ENCODE measurements around the gene SLC17A5.
"Not testable (repeated sequence)": the region's sequence is repeated elsewhere in the genome, so short reads cannot be mapped to it uniquely, and the experiment has no call there.

Gene SLC17A5

DNA sequence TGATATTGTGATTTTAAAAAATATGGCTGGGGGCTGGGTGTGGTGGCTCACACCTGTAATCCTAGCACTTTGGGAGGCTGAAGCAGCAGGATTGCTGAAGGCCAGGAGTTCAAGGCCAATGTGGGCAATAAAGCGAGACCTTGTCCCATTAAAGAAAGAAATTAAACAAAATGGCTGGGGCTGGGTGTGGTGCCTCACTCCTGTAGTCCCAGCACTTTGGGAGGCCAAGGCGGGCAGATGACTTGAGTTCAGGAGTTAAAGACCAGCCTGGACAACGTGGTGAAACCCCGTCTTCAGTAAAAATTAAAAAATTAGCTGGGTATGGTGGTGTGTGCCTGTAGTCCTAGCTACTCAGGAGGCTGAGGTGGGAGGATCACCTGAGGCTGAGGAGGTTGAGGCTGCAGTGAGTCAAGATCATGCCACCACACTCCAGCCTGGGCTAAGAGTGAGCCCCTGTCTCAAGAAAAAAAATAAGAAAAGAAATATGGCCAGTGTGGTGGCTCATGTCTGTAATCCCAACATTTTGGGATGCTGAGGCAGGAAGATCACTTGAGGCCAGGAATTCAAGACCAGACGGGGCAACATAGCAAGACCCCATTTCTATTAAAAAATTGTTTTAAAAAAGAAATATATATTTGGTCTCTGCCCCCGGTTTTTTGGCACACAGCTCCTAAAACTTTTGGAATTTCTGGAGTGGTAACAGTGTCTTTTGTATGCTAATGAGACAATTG lies 39.8 kb downstream of the SLC17A5 start:
- DNase-seq = no peak

DNA sequence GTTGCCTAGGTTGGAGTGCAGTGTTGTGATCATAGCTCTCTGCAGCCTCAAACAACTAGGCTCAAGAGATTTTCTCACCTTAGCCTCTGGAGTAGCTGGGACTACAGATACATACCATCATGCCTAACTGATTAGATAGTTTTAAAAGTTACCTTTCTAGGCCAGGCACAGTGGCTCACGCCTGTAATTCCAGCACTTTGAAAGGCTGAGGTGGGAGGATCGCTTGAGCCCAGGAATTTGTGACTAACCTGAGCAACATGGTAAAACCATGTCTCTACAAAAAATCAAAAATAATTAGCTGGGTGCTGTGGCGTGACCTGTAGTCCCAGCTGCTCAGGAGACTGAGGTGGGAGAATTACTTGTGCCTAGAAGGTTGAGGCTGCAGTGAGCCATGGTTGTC lies 41.2 kb downstream of the SLC17A5 start:
- DNase-seq = no peak

DNA sequence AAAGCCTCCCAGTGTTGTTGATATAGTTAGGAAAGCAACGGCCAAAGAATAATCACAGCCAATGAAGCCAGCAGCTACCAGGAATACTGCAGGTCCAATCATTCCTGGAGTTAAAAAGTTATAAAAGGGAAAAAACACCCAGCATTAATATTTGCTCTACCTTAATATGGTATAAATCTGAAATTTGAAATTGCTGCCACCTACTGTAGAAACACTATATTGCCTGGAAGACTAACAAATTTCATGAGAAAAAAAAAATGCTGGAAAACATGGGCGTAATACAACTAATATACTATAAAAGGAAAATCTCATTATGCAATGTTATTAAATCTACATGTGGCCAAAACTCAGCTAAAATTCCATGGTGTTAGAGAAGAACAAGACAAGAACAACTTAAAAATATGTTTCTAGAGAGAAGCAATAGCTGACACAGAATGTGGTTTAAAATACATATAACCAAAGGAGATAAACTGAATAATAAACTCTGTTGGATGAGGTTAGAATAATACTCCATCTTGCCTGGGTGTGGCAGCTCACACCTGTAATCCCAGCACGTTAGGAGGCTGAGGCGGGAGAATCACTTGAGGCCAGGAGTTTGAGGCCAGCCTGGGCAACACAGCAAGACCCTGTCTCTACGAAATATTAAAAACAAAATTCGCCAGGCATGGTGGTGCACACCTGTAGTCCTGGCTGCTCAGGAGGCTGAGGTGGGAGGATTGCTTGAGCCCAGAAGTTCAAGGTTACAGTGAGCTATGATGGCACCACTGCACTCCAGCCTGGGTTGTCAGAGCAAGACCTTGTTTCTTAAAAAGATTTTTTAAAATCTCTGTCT lies 43.1 kb downstream of the SLC17A5 start:
- no peak for DNase-seq

DNA sequence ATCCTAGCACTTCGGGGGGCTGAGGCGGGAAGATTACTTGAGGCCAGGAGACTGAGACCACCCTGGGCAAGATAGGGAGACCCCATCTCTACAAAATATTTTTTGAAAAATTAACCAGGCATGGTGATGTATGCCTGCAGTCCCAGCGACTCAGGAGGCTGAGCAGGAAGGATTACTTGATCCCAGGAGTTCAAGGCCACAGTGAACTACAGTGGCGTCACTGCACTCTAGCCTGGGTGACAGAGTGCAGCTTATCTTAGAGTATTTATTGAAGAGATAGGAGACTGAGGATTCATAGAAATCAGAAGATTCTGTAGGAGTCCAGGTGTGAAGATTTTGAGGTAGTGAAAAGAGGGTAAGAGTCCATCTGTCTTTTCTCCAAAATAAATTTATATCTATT lies 45.0 kb downstream of the SLC17A5 start:
- no peak for DNase-seq

DNA sequence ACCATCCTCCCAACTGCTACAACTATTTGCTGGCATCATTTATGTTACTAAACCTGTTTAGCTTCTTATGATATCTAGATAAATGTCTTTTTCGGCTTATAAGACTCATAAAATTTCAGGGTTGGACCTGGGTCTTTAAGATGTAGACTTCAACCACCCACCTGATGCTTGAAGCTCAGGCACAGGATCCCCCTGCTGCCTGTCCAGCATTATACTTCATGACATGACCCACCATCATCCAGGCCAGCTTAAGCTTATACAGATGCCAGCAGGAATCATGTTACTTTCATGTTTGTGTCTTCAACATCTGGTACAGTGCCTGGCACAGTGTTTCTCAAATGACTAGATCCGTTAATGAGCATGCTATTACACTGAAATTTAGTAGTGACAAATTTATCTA lies 47.4 kb downstream of the SLC17A5 start:
- no peak for DNase-seq

DNA sequence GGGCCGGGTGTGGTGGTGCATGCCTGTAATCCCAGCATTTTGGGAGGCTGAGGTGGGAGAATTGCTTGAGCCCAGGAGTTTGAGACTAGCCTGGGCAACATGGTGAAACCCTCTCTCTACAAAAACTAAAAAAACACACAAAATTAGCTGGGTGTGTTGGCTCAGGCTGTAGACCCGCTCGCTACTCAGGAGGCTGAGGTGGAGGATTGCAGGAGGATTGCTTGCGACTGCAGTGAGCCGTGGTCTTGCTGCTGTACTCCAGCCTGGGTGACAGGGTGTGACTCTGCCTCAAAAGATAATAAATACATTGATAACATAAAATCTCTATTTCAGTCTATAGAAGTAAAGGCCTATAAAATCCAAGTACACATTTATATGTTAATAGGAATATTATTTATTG lies 49.3 kb downstream of the SLC17A5 start:
- no peak for DNase-seq

DNA sequence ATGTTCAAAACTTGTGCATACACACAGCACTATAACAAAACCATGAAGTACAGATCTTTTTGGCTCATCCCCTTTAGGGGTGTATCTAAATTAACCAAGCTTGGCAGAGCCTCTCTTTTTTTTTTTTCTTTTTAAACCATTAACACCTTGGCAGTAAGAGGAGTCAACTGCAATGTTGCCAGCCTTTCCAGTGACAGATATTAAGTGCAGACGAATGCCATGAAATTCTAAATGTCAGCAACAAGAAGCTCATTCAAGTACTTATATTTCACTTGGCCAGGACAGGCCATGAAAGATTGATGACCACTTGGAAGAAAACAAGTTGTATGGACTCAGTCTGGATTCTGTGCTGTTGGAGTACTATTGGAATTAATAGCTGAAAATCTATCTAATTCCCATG lies 49.8 kb downstream of the SLC17A5 start:
- DNase-seq = no peak

DNA sequence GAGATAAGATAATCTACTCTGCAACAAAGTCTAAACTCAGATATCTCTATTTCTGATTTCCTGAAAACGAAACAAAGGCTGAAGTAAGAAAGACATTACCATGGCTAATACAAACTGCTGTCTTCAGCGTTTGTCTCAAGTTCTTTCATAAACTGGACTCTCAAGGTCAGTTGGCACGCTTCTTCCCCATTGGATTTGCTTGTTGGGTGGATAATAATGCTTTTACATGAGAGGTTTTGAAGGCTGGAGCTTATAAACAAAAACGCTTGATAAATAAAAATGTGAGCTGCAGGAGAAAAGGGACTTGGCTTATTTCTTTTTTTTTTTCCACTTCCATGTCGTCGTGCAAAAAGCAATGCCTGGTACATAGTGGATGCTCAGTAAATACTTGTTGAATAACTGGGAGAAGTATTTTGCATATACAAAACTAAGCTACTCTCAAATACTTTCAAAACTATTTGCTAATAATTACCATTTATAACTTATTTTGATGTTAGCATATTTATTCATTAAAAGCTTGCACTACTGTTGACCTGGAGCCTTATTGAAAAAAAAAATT lies 67.3 kb downstream of the SLC17A5 start:
- DNase-seq = no peak

DNA sequence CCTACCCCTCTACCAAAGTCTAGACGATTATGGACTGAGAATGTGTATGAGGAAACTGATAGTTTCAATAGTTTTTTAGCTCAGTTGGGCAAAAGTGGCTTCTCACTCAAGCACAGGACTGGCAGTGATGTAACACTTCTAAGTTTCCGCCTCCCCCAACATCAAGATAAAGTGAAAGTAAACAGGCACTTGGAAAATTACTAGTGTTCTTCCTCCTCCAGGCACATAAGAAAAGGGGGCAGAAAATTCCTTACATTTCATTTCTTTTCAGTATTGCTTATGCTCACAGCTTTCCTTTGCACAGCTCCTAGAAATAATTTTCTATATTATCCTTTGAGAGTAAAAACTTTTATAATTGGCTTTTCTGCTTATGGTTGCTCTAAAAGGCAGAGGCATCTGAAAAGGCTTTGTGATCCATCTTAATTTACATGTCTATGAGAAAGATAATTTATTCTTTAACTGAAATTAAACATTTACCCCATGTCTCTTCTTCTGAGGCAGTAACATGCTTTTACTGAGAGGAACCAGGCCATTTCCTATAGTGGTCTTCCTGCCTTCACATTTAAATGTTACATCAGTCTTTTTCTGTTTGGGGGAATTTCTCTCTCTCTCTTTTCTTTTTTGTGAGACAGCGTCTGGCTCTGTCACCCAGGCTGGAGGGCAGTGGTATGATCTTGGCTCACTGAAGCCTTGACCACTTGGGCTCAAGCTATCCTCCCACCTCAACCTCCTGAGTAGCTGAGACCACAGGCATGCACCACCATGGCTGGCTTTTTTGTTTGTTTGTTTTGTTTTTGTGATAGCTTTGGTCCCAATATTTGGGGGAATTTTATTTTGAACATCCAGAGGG lies 68.0 kb downstream of the SLC17A5 start:
- DNase-seq = no peak

DNA sequence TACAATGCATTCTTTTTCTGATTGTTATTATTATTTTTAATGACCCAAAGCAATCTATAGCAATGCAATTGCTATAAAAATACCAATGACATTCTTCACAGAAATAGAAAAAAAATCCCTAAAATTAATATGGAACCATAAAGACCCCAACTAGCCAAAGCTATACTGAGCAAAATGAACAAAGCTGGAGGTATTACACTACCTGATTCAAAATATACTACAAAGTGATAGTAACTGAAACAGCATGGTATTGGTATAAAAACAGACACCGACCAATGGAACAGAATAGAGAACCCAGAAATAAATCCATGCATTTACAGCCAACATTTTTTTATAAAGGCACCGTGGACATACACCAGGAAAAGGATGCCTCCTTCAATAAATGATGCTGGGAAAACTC lies 72.5 kb downstream of the SLC17A5 start:
- DNase-seq = no peak

DNA sequence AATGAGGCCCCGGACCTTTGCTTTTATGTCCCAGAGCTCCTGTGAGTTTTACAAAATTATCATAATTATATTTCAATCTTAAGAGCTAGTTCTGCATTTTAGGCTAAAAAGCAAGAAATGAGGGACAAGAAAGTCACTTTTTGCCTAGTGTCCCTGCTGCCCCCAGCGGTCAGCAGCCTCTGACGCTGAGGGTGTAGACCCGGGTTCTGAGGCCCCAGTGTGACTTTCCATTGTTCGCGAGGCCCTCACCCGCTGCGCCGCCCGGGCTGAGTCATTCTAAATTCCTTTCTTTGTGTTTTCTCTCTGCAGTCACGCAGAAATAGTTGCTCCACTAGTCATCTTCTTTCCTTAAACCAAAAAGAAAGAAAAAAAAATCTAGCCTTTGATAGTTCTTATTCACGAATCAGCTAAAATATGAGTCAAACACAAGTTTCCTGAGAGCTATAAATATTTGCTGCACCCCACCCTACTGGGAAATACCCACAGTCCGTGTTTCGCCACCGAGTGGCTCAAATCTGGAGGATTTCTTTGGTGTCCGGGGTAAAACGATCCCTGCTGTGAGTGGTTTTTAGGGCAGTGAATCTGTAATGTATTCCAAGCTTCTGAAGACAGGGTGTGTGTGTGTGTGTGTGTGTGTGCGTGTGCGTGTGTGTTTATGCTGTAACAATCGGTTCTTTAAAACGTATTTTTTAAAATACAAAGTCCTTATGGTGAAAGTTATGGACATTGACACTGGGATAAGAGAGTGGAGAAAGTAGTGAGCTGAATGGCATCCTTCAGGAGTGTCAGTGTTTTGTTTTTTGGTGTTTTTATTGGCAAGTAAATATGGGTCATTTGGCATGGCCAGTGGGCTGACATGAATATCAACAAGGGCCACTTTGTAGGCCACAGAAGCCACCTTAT lies 73.3 kb downstream of the SLC17A5 start:
- DNase-seq = peak; percentile 78

DNA sequence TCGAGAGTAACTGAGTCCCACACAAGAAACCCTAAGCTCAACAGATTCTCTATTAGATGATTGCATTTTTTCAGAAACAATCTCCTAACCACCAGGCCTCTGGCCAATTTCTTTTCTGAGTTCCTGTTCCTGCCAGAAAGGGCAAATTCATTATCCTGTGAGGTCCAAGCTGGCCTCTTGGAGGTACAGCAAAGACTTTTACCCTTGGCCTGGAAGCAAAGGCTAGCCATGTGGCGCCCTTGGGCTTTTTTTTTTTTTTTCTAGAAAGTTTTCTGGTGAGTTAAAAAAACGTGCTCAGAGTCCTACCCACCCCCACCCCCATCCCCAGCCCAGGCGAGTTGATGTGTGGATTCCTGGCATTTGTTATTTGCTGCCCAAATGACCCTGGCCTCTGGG lies 73.9 kb downstream of the SLC17A5 start:
- no peak for DNase-seq

DNA sequence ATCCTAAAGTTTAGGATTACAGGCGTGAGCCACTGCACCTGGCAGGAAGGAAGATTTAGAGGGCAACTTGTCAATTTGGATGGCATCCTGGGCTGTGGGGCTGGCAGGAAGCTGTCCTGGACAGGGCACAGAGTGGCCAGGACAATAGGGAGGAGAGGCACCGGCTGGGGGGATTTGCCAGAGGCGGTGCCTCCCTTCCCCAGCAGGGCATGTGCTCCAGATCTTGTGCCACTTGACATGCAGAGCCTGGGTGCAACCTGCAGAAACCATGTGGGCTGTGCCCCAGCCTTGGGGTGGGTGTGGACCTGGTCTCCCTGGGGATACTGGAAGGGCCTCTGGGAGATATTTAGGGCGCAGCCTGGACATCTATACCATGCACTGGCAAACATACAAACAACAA lies 74.4 kb downstream of the SLC17A5 start:
- no peak for DNase-seq

DNA sequence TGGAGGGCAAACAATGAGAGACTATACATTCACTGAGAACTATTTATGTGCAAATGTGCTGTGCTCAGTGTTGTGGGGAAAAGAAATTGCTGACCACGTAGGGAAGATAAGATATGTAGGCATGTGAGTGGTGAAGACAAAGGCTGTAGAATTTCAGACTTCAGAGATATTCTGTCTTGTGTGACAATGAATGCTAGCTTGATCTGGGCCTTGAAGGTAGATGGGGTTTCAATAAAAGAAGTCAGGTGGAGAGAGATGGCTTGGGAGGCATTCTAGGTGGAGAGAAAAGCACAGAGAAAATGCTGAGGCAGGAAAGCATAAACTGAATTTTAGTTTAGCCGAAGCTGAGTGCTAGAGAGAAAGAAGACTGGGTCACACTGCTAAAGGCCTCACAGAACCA lies 76.1 kb downstream of the SLC17A5 start:
- DNase-seq = no peak

DNA sequence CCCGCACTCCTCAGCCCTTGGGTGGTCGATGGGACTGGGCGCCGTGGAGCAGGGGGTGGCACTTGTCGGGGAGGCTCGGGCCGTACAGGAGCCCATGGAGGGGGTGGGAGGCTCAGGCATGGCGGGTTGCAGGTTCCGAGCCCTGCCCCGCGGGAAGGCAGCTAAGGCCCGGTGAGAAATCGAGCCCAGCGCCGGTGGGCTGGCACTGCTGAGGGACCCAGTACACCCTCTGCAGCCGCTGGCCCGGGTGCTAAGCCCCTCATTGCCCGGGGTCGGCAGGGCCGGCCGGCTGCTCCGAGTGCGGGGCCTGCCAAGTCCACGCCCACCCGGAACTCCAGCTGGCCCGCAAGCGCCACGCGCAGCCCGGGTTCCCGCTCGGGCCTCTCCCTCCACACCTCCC lies 81.3 kb downstream of the SLC17A5 start:
- DNase-seq = not testable (repeated sequence)

DNA sequence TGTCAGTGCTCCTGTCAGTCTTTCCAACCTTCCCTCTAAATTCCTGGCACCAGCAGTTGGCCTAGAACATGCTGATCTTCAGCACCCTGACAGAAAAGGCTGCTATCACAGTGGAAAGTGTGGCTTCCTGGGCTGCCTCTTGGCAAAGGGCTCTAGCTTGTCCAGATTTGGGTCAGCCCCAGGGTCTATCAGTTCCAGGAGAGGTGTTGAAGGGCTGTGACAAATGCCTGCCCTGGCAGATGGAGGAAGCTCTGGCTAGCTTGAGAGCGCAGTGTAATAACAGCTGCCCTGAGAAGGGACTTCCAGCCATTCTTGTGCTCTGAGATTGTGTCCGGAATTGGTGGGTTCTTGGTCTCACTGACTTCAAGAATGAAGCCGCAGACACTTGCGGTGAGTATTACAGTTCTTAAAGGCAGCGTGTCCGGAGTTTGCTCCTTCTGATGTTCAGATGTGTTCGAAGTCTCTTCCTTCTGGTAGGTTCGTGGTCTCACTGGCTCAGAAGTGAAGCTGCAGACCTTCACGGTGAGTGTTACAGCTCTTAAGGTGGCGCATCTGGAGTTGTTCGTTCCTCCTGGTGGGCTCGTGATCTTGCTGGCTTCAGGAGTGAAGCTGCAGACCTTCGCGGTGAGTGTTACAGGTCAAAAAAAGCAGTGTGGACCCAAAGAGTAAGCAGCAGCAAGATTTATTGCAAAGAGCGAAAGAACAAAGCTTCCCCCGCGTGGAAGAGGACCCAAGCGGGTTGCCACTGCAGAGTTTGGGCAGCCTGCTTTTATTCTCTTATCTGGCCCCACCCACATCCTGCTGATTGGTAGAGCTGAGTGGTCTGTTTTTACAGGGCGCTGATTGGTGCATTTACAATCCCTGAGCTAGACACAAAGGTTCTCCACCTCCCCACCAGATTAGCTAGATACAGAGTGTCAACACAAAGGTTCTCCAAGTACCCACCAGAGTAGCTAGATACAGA lies 82.3 kb downstream of the SLC17A5 start:
- not testable (repeated sequence) for DNase-seq

DNA sequence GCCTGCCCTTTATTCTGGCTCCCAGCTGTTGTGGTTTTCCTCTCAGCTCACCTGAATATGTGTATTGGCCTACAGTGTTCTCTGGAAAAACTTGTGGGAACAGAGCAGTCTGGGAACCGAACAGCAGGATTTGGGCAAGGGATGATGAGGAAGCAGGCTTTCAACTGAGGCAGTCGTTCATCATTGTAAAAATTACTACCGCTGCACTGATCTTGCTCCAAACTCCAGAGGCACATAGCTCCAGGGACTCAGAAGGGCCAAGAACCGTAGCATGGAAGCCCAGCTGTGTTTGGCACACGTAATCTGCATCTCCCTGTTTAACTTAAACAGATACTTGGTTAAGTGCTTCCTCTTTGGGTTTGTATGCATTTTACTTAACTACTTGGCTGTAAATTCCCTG lies 84.7 kb downstream of the SLC17A5 start:
- no peak for DNase-seq

DNA sequence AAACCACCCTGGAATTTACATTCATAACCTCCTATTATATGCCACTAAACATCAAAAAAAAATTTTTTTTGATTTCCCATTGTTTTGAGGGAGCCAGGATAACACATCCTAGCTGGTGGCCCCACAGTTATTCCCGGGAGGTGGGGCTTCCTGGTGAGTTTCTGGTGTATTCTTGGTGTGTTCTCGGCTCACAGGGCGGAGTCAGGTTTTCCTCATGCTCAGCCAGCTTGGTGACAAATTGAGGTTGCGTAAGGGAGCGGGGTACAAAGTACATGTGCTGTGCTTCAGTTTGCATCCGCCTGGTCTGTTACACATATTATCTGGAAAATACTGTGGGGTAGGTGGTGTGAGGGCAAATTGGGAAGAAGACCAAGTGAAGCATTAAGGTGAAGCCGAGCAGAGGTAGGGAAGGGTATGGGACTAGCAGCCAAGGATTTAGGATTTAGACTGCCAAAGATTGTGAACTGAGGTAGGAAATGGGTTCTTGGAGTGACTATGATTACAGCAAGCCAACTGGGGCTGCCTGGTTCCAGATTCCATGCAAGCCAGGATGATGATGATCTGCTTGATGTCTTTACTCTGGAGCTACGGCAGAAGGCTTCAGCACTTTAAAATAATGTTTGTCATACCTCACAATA lies 86.7 kb downstream of the SLC17A5 start:
- no peak for DNase-seq

DNA sequence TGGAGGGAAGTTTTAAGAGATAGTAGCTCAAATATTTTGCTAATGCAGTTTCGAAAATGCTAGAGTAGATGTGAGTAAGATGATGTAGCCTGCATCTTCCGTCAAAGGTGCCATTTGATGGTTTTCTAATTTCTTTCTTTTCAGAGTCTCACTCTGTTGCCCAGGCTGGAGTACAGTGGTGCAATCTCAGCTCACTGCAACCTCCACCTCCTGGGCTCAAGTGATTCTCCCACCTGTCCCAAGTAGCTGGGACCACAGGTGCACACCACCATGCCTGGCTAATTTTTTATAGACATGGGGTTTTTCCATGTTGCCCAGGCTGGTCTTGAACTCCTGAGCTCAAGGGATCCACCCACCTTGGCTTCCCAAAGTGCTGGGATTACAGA lies 87.3 kb downstream of the SLC17A5 start:
- DNase-seq = not testable (repeated sequence)

DNA sequence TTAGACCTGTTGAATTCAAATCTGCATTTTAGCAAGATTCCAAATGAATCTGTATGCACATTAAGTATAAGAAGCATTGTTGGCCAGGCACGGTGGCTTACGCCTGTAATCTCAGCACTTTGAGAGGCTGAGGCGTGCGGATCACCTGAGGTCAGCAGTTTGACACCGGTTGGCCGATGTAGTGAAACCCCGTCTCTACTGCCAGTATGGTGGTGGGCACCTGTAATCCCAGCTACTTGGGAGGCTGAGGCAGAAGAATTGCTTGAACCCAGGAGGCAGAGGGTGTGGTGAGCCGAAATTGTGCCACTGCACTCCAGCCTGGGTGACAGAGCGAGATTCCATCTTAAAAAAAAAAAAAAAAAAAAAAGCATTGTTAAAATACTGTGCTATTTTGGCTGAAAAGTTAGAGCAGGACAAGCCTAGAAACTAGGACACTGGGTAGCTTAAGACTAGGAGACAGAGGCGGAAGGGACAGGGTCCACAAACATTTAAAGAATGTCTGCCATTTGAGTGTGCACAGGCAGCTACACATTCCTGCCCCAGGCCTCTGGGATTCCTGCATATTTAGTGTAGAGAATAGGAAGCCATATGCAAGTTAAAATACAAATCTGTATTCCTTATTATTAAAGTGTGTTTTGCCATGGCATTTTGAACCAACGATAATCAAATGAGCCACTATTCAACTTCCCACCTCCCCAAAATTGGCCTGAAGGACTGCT lies 87.9 kb downstream of the SLC17A5 start:
- no peak for DNase-seq
